Fibroblast of mammary gland (primary cell): Measurements from ENCODE around the gene UPP1.

Experiments
- DNase-seq: peaks from one replicate; pipeline ENCODE4 v3.0.0-alpha.2; 2010; ENCODE audit warnings: low read depth
- H3K4me3 ChIP-seq: 2 replicates; pipeline ENCODE4 v1.5.1; 2011; ENCODE audit warnings: low read depth, mild to moderate bottlenecking, low read length, moderate library complexity; ENCODE audit not compliant: control insufficient read depth
- CTCF ChIP-seq: conservative IDR thresholded peaks from 2 replicates; pipeline ENCODE4 v1.5.1; 2011; ENCODE audit warnings: low read depth, low read length, inconsistent platforms; ENCODE audit not compliant: control insufficient read depth, insufficient read depth

UPP1 gene

GRCh38 chr7:48091506-48092433 lies 2.7 kb downstream of the UPP1 start:
- peak; percentile 57 for DNase-seq
- no peak for TF ChIP-seq CTCF
- no peak overlapping the region for H3K4me3 ChIP-seq

- no peak overlapping the region for H3K4me3 ChIP-seq
- no peak for TF ChIP-seq CTCF
Observed at GRCh38 chr7:48094861-48095293, 5.8 kb downstream of the UPP1 start.

GRCh38 chr7:48096273-48096672 lies 7.2 kb downstream of the UPP1 start:
- H3K4me3 ChIP-seq: no peak overlapping the region
- no peak for TF ChIP-seq CTCF
- no peak for DNase-seq

More at GRCh38 chr7:48094861-48095293, 5.8 kb downstream of the UPP1 start:
- peak; percentile 33 for DNase-seq

GRCh38 chr7:48097521-48098231 lies 8.6 kb downstream of the UPP1 start:
- no peak overlapping the region for H3K4me3 ChIP-seq
- DNase-seq: no peak
- no peak for TF ChIP-seq CTCF

- no peak for TF ChIP-seq CTCF
- DNase-seq: no peak
- H3K4me3 ChIP-seq: no peak overlapping the region
Observed at GRCh38 chr7:48098846-48099245, 9.8 kb downstream of the UPP1 start.

GRCh38 chr7:48099781-48100180 lies 10.7 kb downstream of the UPP1 start:
- H3K4me3 ChIP-seq: no peak overlapping the region
- TF ChIP-seq CTCF: no peak
- DNase-seq: no peak
